Stromal cell of bone marrow (primary cell): ENCODE measurements around the gene FAM13B.
"Not testable (repeated sequence)": the region's sequence is repeated elsewhere in the genome, so short reads cannot be mapped to it uniquely, and the experiment has no call there.

Experiments used
- DNase-seq: peaks from one replicate; pipeline ENCODE4 v3.0.0-alpha.2; 2012; ENCODE audit warnings: low read depth

FAM13B gene

DNA sequence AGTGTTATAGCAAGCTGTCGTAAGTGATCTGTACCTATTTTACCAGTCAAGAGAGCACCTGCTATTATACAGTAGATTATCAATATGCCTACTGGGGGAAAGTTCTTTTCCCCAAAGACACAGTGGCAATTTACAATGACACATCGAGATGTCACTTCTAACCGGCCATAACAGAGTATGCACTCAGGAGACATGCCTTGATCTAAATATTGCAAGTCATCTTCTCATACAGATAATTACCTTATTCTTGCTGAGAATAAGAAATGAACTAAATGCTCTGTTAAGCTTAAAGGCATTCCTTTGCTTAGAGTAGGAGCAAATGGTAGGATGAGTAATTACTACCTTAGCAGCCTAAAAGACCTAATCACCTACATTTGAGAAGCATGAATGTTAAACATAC, 72.1 kb downstream of the FAM13B start:
- DNase-seq = no peak

DNA sequence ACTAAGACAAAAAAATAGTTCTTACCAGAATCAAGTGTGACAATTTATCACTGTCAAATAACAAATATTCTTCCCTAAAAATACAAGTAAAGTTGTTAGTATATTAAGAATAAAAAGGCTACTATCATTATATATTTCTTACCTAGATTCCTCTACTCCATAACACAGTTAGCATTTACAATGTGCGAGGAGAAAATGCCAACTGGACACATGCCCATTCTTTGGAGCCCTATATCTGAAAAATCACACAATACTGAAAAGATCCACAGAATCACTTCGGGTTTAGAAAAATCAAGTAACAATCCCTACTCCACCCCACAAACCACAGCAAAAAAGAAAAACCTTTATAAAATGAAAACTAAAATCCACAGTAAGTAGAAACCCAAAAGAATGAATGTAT, 72.7 kb downstream of the FAM13B start:
- no peak for DNase-seq

DNA sequence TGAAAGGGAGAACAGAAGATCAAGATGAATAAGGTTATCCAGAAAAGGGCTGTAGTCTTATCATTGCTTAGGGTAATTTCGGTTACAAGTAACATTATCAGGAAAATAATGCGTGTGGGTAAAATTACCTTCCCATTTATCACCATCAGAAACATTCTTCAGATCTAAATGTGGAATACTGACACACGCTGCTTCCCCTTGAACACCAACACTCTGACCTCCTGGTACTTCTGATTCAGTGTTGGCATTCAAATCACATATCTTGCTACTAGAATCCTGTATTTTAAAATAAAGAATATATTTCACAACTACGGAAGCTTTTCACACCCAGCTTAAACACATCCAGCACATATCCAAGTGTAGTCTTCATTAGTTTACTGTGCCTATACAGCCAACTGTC, 73.4 kb downstream of the FAM13B start:
- DNase-seq = no peak

DNA sequence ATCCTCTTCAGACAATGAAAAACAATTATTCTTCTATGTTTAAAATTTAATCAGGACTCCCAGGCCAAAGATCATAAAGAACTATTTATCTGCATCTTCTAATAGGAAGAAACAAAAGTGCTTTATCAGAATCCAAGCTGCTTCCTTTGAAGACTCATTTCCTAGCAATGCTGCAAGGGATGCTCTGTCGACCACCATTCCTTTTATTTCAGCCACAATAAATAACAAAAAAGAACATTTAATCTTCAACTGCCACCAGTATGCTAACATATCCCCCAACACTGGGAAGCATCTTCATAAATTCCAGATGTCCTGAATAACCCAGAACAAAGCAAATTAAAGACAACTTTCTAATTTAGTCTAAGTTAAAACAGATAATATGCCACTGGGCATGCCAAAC, 74.9 kb downstream of the FAM13B start:
- DNase-seq = no peak

DNA sequence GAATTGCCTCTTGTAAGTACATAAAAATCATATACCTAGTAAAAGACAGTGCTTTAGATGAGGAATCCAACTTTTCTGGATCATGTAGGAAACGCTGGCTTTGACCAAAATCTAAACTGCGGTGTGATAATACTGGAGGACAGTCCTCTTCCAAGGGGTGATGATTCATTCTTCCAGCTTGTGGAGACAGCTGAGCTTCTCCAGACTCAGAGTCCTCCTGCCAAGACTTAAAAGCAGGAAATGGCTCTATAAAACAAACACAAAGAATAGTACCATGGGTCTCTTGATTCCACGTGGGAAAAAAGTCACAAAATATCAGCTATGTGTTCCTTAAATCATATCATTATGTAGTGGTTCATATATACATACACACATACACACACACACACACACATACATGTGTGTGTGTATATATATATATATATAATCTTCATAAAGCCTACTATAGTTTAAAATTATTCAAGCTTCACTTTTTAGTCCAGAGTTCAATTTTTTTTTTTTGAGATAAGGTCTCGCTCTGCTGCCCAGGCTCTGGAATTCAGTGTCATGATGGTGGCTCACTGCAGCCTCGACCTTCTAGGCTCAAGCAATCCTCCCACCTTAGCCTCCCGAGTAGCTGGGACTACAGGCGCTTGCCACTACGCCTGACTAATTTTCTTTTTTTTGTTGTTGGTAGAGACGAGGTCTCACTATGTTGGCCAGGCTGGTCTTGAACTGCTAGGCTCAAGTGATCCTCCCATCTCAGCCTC, 78.6 kb downstream of the FAM13B start:
- DNase-seq = peak; percentile 83

DNA sequence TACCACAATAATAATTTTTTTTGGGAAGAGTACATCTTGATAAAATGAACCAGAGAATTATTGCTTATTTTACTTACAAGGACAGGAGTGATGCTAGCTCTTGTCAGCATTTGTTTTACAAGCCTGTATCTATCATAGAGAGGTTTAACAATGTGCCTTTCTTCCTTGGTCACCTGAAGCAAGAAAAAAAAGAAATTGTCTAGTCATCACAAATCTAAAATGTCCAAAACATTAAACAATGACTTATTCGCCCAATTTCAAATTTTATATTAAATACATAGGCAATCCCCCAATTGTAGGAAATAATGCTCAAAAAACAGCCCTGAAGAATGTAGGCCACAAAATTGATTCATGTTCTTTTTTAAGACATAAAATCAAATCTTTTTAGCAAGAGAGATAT, 87.1 kb downstream of the FAM13B start:
- DNase-seq = no peak

DNA sequence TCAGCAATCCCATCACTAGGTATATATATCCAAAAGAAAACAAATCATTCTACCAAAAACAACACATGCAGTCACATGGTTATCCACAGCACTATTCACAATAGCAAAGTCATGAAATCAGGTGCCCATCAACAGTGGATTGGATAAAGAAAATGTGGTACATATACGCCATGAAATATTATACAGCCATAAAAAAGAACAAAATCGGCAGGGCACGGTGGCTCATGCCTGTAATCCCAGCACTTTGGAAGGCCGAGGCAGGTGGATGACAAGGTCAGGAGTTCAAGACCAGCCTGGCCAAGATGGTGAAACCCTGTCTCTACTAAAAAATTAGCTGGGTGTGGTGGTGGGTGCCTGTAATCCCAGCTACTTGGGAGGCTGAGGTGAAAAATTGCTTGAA, 88.6 kb downstream of the FAM13B start:
- DNase-seq = not testable (repeated sequence)

DNA sequence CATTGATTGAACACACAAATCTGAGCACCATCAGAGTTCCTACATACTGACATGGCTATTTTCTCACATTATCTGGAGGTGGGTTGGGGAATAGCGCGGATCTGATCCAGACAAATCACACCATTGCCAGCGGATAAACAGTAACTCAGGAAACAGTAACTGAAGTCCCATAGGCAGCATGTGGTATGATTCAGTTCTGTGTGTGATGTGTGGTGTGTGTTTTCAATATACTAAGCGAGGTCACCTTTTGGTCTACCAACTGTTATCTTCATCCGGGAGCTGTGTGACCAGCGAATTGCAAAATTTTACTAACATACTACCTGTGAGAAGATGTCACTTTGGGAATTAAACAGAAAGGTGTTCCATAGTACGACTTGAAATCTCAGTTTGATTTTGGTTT, 93.5 kb downstream of the FAM13B start:
- DNase-seq = no peak

DNA sequence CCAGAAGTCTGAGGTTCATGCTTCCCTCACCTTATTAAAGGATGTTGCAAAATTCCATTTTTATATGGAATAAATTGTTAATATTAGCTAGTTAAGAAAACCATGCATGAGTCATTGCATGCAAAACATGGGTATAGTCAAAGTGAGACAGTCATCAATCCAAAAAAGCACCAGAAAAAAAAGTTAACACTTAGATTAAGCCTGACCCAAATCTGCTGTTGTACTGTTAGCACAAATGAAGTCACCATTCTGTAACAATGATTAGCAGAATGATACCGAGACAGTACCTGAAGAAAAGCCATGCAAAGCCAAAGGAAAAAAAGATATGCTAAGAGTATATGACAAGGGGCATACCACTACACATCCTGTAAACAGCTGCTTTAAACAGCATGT, 94.1 kb downstream of the FAM13B start:
- no peak for DNase-seq

DNA sequence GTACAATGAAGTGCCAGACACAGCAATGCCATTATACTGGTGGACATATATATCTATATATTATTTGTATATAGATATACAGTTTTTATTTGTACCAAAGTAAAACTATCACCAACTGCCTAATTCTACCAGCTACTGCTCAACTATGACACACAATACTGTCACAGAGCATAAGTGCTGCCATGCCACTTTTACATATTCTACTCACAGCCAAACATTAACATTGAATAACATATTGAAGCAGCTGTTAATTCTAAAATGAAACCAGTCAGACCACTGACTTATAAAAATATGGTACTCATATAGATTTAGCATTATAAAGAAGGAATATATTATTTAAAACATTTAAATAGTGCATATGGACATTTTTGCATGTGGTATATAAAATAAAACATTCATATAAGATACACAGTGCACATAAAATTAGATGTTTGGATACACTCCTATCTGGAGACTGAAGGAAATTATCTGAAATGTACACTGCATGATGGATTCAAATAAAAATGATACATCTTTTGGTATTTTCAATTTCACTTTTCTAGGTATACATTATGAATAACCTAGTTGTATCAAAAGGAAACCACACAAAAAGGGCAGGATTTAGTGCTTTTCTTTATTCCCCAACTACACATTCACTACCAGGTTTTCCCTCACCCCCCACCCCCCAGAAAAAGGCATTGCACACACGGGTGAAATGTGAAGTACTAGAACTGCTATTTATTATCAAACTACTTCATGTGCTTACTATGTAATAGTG, 94.7 kb downstream of the FAM13B start:
- DNase-seq = no peak

DNA sequence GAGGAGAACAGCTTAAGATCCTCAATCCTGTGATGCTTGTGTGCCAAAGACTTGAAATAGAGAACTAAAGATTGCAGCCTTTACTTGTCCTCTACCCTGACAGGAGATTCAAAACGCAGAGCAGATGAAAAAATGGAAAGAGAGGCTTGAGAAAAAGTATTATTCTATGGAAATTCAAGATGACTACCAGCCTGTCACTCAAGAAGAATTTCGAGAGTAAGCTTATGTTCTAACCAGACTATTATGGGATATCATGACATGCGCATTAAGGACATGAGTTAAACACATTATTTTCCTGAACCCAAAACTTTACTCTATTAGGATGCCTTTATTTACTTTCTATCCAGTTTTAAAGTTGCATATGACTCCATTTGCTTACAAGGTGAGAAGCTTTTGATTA, 97.2 kb downstream of the FAM13B start:
- no peak for DNase-seq

DNA sequence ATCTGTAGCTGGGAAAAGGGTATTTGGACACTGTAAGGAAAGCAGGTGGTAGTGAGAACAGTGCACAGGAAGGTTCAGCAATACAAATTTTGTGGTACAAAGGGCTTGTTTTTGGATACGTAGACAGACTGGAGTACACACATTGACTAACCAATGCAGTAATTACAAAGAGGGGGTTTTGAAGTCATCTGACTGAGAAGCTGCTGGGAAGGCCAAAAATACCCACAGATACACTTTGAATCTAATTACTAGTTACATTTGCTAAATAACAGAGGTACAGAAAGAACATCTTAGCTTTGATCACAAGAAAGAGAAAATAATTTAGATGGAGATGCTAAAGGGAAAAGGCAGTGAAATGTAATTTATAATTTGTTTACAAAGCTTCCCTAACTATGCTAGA, 97.7 kb downstream of the FAM13B start:
- DNase-seq = no peak

DNA sequence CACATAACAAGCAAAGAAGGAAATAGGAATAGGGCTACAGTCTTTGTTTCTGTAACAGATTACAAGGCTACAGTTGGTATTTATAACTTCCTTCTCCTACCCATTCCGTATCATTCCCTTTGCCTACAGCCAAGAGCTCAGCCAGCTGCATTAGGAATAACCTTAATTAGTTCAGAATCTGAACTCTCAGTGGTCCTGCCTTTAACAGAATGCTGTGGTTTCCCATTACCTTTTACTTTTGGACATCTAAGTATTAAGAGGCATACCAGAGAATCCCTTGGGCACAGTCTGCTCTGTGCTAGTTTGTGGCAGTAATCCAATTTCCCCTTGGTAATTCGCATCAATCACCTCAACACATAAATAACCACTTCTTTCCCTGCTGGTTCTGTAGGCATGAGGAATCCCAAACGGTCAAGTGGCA, 99.4 kb downstream of the FAM13B start:
- no peak for DNase-seq

DNA sequence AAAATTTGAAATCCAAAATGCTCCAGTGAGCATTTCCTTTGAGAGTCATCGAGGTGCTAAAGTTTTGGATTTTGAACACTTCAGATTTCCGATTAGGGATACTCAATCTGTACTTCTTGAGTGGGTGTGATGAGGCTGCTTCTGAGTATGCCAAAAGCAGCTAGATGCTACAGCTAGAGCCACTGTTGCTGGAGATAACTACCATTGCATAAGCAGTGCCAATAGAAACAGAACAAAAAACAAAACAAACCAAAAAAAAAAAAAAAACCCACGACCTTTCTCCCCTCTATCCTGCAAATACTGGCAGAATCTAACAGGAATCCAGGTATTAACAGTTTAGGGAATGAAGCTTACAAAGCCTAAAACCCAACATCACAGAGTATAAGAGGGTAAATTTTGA, 100.1 kb downstream of the FAM13B start:
- no peak for DNase-seq

DNA sequence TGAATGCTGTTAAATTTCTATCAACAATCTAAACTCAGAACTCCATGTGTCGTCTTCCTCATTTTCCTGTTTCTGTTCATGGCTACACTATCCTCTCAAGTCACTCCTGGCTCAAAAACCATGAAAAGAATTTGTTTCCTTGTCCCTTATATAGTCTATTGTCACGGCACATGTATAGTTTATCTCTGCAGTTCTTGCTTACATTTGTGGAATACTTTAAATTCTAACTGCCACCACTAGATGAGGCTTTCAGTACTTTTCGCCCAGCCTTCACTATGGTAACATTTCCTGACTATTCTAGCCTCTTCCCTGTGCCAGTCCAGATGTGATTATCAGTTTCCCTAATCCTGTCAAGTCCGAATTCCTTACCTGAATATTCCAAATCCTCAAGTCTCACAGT, 109.0 kb downstream of the FAM13B start:
- no peak for DNase-seq

DNA sequence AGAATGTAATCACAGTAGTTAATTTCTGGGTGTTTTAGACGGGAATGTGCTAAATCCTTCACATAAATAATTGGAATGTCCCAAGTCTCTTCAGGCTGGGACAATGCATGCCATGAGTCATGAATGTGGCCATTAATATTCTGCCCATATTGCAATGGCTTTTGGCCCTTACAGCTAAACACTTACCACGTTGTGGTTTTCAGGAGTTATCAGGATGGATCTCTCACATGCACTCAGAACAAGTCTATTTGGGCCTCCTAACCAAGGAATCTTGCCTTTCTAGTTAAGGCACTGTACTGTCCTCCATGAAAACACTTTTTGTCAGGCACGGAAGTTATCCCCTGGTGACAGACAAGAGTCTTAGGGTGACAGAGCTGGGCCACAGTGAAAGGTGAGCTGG, 110.9 kb downstream of the FAM13B start:
- no peak for DNase-seq

DNA sequence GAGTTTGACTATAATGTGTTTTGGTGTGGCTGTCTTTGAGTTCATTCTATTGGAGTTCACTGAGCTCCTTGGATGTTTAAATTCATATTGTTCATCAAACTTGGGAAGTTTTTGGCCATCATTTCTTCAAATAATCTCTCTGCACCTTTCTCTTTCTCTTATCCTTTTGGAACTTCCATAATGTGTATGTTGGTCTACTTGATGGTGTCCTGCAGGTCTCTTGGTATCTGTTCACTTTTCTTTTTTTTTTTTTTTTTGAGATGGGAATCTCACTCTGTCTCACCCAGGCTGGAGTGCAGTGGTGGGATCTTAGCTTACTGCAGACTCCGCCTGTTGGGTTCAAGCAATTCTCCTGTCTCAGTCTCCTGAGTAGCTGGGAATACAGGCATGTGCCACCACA, 116.0 kb downstream of the FAM13B start:
- no peak for DNase-seq

DNA sequence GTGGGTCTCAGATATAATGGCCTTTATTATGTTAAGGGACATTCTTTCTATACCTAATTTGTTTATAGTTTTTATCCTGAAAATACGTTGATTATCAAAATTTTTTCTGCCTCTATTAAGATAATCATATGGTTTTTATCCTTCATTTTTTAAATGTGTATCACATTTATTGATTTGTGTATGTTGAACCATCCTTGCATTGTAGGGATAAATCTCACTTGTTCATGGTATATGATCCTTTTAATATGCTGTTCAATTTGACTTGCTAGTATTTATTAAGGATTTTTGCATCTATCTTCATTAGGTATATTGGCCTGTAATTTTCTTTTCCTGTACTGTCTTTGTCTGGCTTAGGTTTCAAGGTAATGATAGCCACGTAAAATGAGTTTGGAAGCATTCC, 118.1 kb downstream of the FAM13B start:
- no peak for DNase-seq

DNA sequence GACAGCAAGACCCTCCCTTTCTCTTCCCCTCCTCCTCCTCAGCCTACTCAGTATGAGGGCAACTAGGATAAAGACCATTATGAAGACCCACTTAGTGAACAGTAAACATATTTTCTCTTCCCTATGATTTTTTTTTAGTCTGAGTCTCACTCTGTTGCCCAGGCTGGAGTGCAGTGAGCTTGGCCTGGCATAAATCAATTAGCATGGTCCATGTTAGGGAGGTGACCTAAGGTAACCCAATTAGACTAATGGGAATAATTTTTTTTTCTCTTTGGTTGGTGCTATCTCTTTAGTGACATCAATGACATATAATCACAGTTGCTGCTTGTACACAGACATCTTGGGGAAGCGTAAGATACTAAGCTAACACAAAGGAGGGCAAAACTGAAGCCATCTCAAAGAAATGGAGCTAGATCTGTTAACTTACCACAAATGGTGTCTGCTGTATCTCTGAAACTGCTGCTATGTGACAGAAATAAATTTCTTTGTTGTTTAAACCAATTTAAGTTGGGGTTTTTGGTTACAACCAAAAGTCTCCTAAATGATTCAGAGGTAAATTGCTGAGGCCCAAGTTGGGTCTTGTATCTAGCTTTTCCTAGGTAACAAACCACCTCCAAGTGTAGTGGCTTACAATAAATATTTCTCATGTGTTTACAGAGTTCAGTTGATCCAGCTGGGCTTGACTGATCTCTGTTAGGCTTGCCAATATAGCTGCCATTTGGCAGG, 130.3 kb downstream of the FAM13B start:
- DNase-seq = no peak

DNA sequence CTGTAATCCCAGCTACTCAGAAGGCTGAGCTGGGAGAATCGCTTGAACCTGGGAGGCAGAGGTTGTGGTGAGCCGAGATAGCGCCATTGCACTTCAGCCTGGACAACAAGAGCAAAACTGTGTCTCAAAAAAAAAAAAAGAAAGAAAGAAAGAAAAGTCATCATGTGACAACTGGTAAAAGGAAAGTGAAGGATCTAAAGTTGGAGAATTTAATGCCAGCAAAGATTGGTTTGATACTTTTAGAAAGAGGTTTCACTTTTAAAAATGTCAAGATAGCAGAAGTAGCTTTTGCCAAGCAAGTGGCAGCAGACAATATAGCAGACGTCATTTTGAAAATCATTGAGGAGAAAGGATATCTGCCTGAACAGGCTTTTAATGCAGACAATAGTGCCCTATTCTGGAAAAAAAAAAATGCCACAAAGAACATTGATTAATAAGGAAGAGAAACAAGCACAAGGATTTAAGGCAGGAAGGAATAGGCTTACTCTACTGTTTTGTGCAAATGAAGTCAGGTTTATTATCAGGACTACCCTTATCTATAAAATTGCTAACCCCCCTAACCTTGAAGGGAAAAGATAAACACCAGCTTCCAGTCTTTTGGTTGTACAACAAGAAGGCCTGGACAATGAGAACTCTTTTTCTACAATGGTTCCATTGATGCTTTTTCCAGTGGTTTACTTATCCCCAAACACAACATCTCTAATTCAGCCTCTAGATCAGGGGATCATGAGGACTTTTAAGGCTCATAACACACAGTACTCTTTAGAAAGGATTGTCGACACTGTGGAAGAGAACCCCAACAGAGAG, 131.7 kb downstream of the FAM13B start:
- no peak for DNase-seq

DNA sequence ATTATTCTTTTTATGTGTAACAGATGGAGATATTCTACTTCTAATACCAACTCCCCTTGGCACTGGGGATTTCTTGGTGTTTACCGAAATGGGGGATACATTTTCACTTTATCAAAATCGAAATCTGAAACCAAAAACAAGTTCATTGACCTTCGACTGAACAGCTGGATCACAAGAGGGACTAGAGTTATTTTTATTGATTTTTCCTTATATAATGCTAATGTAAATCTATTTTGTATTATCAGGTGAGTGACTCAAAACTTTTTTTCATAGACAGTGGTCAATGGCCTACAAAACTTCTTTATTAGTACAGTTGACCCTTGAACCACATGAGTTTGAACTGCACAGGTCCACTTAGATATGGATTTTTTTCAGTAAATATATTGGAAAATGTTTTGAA, 133.4 kb downstream of the FAM13B start:
- DNase-seq = no peak

DNA sequence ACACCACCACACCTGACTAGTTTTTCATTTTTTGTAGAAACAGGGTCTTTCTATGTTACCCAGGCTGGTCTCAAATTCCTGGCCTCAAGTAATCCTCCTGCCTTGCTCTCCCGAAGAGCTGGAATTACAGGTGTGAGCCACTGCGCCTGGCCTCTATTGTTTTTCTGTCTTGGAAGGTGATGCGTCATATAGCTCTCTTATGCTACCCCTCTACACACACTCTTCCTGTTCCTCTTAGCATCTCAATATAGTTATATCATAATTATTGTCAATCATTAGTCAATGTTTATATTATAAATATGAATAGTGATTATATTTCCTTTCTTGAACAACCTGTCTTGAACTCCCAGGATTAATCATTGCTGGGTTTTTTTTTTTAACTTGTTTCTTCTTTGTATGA, 136.3 kb downstream of the FAM13B start:
- DNase-seq = no peak
